Measurements from ENCODE around the gene FADS6.

FADS6 gene

GRCh38 chr17:74854792-74855191, 38.6 kb downstream of the FADS6 start:
- no peak for DNase-seq (ENCODE audit: low spot score)

GRCh38 chr17:74853669-74854068, 39.8 kb downstream of the FADS6 start:
- DNase-seq (ENCODE audit: low spot score): no peak

GRCh38 chr17:74853048-74853397, 40.4 kb downstream of the FADS6 start:
- no peak for DNase-seq (ENCODE audit: low spot score)

- peak; percentile 45 for DNase-seq (ENCODE audit: low spot score)
Observed at GRCh38 chr17:74852237-74853047, 41.0 kb downstream of the FADS6 start.

- no peak for DNase-seq (ENCODE audit: low spot score)
Observed at GRCh38 chr17:74851612-74852236, 41.7 kb downstream of the FADS6 start.

- DNase-seq (ENCODE audit: low spot score): no peak
Observed at GRCh38 chr17:74850914-74851313, 42.5 kb downstream of the FADS6 start.

- DNase-seq (ENCODE audit: low spot score): no peak
Observed at GRCh38 chr17:74850310-74850709, 43.1 kb downstream of the FADS6 start.

GRCh38 chr17:74848656-74849399, 44.6 kb downstream of the FADS6 start:
- no peak for DNase-seq (ENCODE audit: low spot score)

- DNase-seq (ENCODE audit: low spot score): no peak
Observed at GRCh38 chr17:74846621-74847020, 46.8 kb downstream of the FADS6 start.

- DNase-seq (ENCODE audit: low spot score): no peak
Observed at GRCh38 chr17:74843352-74843627, 50.1 kb downstream of the FADS6 start.

- no peak for DNase-seq (ENCODE audit: low spot score)
Observed at GRCh38 chr17:74842599-74843351, 50.7 kb downstream of the FADS6 start.

GRCh38 chr17:74842146-74842598, 51.3 kb downstream of the FADS6 start:
- DNase-seq (ENCODE audit: low spot score): no peak

GRCh38 chr17:74840989-74841666, 52.3 kb downstream of the FADS6 start:
- no peak for DNase-seq (ENCODE audit: low spot score)

- DNase-seq (ENCODE audit: low spot score): no peak
Observed at GRCh38 chr17:74839990-74840852, 53.2 kb downstream of the FADS6 start.

- DNase-seq (ENCODE audit: low spot score): no peak
Observed at GRCh38 chr17:74838274-74838673, 55.2 kb downstream of the FADS6 start.

GRCh38 chr17:74836691-74837467, 56.6 kb downstream of the FADS6 start:
- no peak for DNase-seq (ENCODE audit: low spot score)

GRCh38 chr17:74836191-74836590, 57.2 kb downstream of the FADS6 start:
- DNase-seq (ENCODE audit: low spot score): no peak

GRCh38 chr17:74833501-74834377, 59.7 kb downstream of the FADS6 start:
- DNase-seq (ENCODE audit: low spot score): no peak

- DNase-seq (ENCODE audit: low spot score): no peak
Observed at GRCh38 chr17:74832421-74832820, 61.0 kb downstream of the FADS6 start.

All from CD4-positive, alpha-beta T cell treated with Interleukin-15 for 4 hours (primary cell).